ENCODE data around the gene ZPBP. TPM values are rescaled to one million over a fixed set of nuclear protein-coding genes. Genes with fewer than 3 reads are reported as not detected.

The ZPBP gene
- total and polyA plus RNA-seq, 5 donors from 2014 or later = 0.28 TPM; not detected in 4

DNA sequence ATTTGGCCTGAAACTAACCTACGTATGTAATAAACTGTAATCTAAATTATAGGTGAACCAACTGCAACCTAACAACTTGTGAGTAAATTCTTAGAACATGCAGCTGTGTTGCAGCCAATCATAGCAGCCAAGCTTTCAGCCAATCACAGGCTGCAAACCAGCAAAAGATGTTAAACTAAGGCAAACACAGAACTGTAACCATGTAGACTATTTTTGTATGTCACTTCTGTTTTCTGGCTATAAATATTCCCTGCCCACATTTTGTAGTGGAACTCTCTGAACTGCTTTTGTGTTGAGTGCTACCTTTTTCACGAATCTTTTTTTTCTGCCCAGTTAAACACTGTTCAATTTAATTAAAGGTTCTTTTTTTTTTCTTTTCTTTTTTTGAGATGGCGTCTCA lies 28.2 kb upstream of the ZPBP start:
- peaks cover 38% of the 10 kb centered on the region for H3K27me3 Mint-ChIP-seq
- no peaks in the 10 kb centered on the region for H3K36me3 Mint-ChIP-seq
- Histone ChIP-seq H3K4me1 (ENCODE audit: control insufficient read depth, insufficient read depth, low read length, poor library complexity, severe bottlenecking) (no peaks in the 10 kb centered on the region), H3K36me3 (ENCODE audit: control insufficient read depth, insufficient read depth, low read length) (no peaks in the 10 kb centered on the region), H3K27ac (ENCODE audit: insufficient read depth, low read length, poor library complexity, severe bottlenecking) (no peak overlapping the region), H3K9me3 (ENCODE audit: control insufficient read depth in 2 of 2, low read length in 2 of 2) (no peaks in the 10 kb centered on the region), H3K4me3 (ENCODE audit: low read depth, low read length) (no peak overlapping the region), H3K27me3 (ENCODE audit: control insufficient read depth, insufficient read depth, low read length) (peaks cover 11% of the 10 kb centered on the region)
- H3K4me1 Mint-ChIP-seq = no peaks in the 10 kb centered on the region
- H3K4me3 Mint-ChIP-seq = no peak overlapping the region
- no peaks in the 10 kb centered on the region for H3K9me3 Mint-ChIP-seq
- no peak for ATAC-seq (ENCODE audit: low read depth in 2 of 2)
- H3K27ac Mint-ChIP-seq = no peak overlapping the region
- DNase-seq = no peak

DNA sequence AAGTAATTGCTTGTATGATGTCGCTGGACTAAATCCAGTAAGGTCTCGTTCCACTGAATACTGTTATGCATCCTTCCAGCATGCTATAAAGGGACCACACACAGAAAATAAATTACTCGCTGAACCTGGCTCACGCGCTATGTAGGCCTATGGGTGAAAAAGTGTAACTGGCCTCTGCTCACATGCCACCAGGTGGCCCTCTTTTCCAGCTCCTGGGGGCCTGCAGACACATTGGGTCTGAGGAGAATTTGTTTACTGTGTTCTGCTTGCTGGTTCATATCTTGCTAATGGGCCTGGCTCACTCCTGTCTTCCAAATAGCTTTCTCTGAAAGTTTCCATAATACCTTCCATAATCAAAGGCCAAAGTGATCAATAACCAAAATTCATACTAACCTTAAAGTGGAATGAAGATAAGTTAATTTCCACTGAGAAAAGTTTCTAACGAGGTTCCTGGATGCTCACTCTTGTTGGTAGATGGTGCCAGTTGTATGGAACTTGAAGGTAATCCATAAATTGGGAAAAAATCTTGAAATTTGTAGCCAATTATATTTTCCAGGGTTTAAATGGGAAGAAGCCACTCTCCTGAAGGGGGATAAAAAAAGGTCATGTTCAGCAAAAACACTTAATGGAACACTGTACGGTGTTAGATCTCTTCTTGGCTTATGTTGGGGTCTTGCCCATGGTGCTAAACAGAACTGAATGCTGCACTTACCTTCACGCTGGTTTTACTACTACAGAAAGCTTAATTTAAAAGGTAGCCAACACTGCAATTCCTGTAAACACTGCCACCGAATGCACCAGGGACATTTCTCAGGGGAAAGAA lies 27.0 kb upstream of the ZPBP start:
- no peak for ATAC-seq (ENCODE audit: low read depth in 2 of 2)
- Mint-ChIP-seq H3K4me3 (no peak overlapping the region), H3K36me3 (no peaks in the 10 kb centered on the region)

DNA sequence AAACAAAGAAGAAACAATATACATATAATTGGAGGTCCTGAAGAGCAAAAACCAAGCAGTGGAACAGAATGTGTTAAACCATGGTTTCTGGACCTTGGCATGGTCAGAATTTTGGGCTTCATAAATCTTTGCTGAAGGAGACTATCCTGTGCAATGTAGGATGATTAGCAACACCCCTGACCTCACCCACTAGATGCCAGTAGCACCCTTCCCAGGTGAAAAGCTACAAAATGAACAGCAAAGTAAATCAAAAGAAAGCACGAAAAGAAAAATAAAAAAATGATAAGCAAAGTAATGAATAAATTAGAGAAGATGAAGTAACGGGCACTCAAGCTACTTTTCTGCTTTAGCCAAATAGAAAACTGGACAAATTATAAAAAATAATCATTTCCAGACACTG lies 19.2 kb upstream of the ZPBP start:
- Mint-ChIP-seq H3K4me1 (no peaks in the 10 kb centered on the region), H3K36me3 (no peaks in the 10 kb centered on the region), H3K27me3 (peaks cover 58% of the 10 kb centered on the region), H3K4me3 (no peak overlapping the region), H3K27ac (no peak overlapping the region), H3K9me3 (peaks cover 0 to 13% (median 6%) of the 10 kb centered on the region in 7 donors)
- H3K27me3 ChIP-seq (ENCODE audit: control insufficient read depth, insufficient read depth, low read length) = peaks cover 34% of the 10 kb centered on the region
- DNase-seq = no peak
- H3K9me3 ChIP-seq (ENCODE audit: control insufficient read depth in 2 of 2, low read length in 2 of 2) = peaks cover 10 to 15% of the 10 kb centered on the region in 2 experiments
- H3K36me3 ChIP-seq (ENCODE audit: control insufficient read depth, insufficient read depth, low read length) = no peaks in the 10 kb centered on the region
- no peak for ATAC-seq (ENCODE audit: low read depth in 2 of 2)
- no peak overlapping the region for H3K27ac ChIP-seq (ENCODE audit: insufficient read depth, low read length, poor library complexity, severe bottlenecking)
- H3K4me3 ChIP-seq (ENCODE audit: low read depth, low read length) = no peak overlapping the region
- no peaks in the 10 kb centered on the region for H3K4me1 ChIP-seq (ENCODE audit: control insufficient read depth, insufficient read depth, low read length, poor library complexity, severe bottlenecking)

More for the DNA sequence above, 27.0 kb upstream of the ZPBP start:
- Mint-ChIP-seq H3K9me3 (no peaks in the 10 kb centered on the region), H3K27me3 (peaks cover 43% of the 10 kb centered on the region), H3K27ac (no peak overlapping the region), H3K4me1 (no peaks in the 10 kb centered on the region)
- Histone ChIP-seq H3K4me1 (ENCODE audit: control insufficient read depth, insufficient read depth, low read length, poor library complexity, severe bottlenecking) (no peaks in the 10 kb centered on the region), H3K27me3 (ENCODE audit: control insufficient read depth, insufficient read depth, low read length) (peaks cover 12% of the 10 kb centered on the region), H3K4me3 (ENCODE audit: low read depth, low read length) (no peak overlapping the region), H3K9me3 (ENCODE audit: control insufficient read depth in 2 of 2, low read length in 2 of 2) (no peaks in the 10 kb centered on the region), H3K27ac (ENCODE audit: insufficient read depth, low read length, poor library complexity, severe bottlenecking) (no peak overlapping the region), H3K36me3 (ENCODE audit: control insufficient read depth, insufficient read depth, low read length) (no peaks in the 10 kb centered on the region)
- DNase-seq = peak in 2 of 3 donors; percentile 10 to 59

DNA sequence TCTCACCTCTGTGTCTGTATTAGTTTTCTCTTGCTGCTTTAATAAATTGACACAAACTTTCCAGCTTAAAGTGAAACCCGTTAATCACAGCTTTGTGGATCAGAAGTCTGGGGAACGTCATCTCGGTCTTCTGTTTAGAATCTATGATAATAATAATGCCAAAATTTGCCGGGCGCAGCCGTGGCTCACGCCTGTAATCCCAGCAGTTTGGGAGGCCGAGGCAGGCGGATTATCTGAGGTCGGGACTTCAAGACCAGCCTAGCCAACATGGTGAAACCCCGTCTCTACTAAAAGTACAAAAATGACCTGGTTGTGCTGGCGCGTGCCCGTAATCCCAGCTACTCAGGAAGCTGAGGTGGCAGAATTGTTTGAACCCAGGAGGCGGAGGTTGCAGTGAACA lies 8.8 kb upstream of the ZPBP start:
- Mint-ChIP-seq H3K27me3 (peaks cover 54% of the 10 kb centered on the region), H3K4me3 (no peak overlapping the region), H3K4me1 (no peaks in the 10 kb centered on the region), H3K9me3 (no peaks in the 10 kb centered on the region), H3K27ac (no peak overlapping the region), H3K36me3 (no peaks in the 10 kb centered on the region)
- Histone ChIP-seq H3K27me3 (ENCODE audit: control insufficient read depth, insufficient read depth, low read length) (peaks cover 39% of the 10 kb centered on the region), H3K36me3 (ENCODE audit: control insufficient read depth, insufficient read depth, low read length) (no peaks in the 10 kb centered on the region), H3K27ac (ENCODE audit: insufficient read depth, low read length, poor library complexity, severe bottlenecking) (no peak overlapping the region), H3K4me1 (ENCODE audit: control insufficient read depth, insufficient read depth, low read length, poor library complexity, severe bottlenecking) (no peaks in the 10 kb centered on the region), H3K9me3 (ENCODE audit: control insufficient read depth in 2 of 2, low read length in 2 of 2) (no peaks in the 10 kb centered on the region), H3K4me3 (ENCODE audit: low read depth, low read length) (no peak overlapping the region)
- DNase-seq (no peak), ATAC-seq (ENCODE audit: low read depth in 2 of 2) (no peak)

DNA sequence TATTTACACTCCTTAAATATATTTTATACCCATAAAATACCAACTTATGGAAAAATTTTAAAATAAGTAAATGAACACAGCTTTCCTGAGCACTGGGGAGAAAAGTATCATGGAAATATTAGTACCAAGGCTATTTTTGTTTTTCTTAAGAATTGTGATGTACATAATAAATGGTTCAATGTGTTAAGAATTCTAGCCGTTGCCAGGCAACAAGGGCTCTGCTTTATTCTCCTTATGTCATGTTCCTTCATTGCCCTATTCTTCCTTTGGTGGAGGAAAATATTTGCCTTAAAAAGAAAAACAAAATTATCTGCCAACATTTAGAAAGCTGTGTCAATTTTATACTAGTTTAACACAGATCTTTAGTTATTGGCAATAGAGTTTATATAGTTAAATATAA lies 2.6 kb upstream of the ZPBP start:
- no peak overlapping the region for H3K27ac ChIP-seq (ENCODE audit: insufficient read depth, low read length, poor library complexity, severe bottlenecking)
- H3K4me1 ChIP-seq (ENCODE audit: control insufficient read depth, insufficient read depth, low read length, poor library complexity, severe bottlenecking) = peaks cover 8% of the 10 kb centered on the region
- H3K9me3 ChIP-seq (ENCODE audit: control insufficient read depth in 2 of 2, low read length in 2 of 2) = no peaks in the 10 kb centered on the region
- ATAC-seq (ENCODE audit: low read depth in 2 of 2) = no peak
- DNase-seq = no peak
- Mint-ChIP-seq H3K4me3 (no peak overlapping the region), H3K27ac (no peak overlapping the region), H3K27me3 (peaks cover 38% of the 10 kb centered on the region), H3K4me1 (peaks cover 5 to 9% (median 7%) of the 10 kb centered on the region in 4 donors), H3K36me3 (no peaks in the 10 kb centered on the region), H3K9me3 (no peaks in the 10 kb centered on the region)
- peaks cover 17% of the 10 kb centered on the region for H3K27me3 ChIP-seq (ENCODE audit: control insufficient read depth, insufficient read depth, low read length)
- H3K4me3 ChIP-seq (ENCODE audit: low read depth, low read length) = no peak overlapping the region
- H3K36me3 ChIP-seq (ENCODE audit: control insufficient read depth, insufficient read depth, low read length) = no peaks in the 10 kb centered on the region

DNA sequence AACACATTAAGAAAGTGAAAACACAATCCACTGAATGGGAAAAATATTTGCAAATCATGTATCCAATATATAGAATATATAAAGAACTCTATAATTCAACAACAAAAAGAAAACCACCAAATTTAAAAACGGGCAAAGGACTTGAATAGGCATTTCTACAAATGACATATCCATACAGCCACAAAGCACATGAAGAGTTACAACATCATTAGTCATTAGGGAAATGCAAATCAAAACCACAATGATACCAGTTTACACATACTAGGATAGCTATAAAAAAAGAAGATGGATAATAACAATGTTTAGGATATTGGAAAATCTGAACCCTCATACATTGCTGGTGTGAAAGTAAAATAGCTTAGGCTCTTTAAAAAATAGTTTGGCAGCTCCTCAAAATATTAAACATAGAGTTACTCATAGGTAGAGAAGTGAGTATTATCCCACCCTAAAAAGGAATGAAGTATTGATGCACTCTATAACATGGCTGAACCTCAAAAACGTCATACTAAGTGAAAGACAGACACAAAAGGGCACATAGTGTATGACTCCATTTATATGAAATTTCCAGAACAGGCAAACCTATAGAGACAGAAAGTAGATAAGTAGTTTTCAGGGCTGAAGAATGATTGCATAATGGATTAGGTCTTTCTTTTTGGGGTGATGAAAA lies 4.5 kb downstream of the ZPBP start:
- DNase-seq = no peak
- Histone ChIP-seq H3K9me3 (ENCODE audit: control insufficient read depth in 2 of 2, low read length in 2 of 2) (no peaks in the 10 kb centered on the region), H3K36me3 (ENCODE audit: control insufficient read depth, insufficient read depth, low read length) (no peaks in the 10 kb centered on the region), H3K27me3 (ENCODE audit: control insufficient read depth, insufficient read depth, low read length) (peaks cover 26% of the 10 kb centered on the region), H3K4me3 (ENCODE audit: low read depth, low read length) (no peak overlapping the region), H3K4me1 (ENCODE audit: control insufficient read depth, insufficient read depth, low read length, poor library complexity, severe bottlenecking) (peaks cover 8% of the 10 kb centered on the region), H3K27ac (ENCODE audit: insufficient read depth, low read length, poor library complexity, severe bottlenecking) (no peak overlapping the region)
- Mint-ChIP-seq H3K4me3 (no peak overlapping the region), H3K9me3 (no peaks in the 10 kb centered on the region), H3K36me3 (no peaks in the 10 kb centered on the region), H3K4me1 (peaks cover 5 to 9% (median 7%) of the 10 kb centered on the region in 4 donors), H3K27me3 (peaks cover 25% of the 10 kb centered on the region), H3K27ac (no peak overlapping the region)
- ATAC-seq (ENCODE audit: low read depth in 2 of 2) = no peak

DNA sequence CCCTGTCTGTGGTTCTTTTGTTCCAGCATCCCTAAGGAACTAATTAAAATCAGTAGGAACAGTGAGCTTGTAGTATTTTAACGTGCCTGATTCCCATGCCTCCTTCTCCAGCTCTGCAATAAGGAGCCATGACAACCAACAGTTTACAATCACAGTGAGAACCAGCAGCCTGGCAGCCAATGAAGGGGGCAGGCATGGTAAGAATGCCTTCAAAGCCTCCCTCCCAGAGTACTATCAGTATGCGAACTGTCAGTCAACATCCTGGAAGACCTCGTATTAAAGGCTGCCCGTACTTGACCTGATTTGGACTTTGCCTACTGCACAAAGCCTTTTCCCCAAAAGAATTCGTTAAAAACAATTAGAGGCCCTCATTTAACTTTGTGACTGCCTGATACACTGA lies 7.7 kb downstream of the ZPBP start:
- Histone ChIP-seq H3K27ac (ENCODE audit: insufficient read depth, low read length, poor library complexity, severe bottlenecking) (no peak overlapping the region), H3K4me3 (ENCODE audit: low read depth, low read length) (no peak overlapping the region), H3K4me1 (ENCODE audit: control insufficient read depth, insufficient read depth, low read length, poor library complexity, severe bottlenecking) (no peaks in the 10 kb centered on the region), H3K9me3 (ENCODE audit: control insufficient read depth in 2 of 2, low read length in 2 of 2) (no peaks in the 10 kb centered on the region), H3K27me3 (ENCODE audit: control insufficient read depth, insufficient read depth, low read length) (peaks cover 33% of the 10 kb centered on the region), H3K36me3 (ENCODE audit: control insufficient read depth, insufficient read depth, low read length) (no peaks in the 10 kb centered on the region)
- Mint-ChIP-seq H3K4me3 (no peak overlapping the region), H3K9me3 (no peaks in the 10 kb centered on the region), H3K4me1 (no peaks in the 10 kb centered on the region), H3K27ac (no peak overlapping the region), H3K27me3 (peaks cover 26% of the 10 kb centered on the region), H3K36me3 (no peaks in the 10 kb centered on the region)
- no peak for ATAC-seq (ENCODE audit: low read depth in 2 of 2)
- DNase-seq = no peak

Data from CD4-positive, CD25-positive, alpha-beta regulatory T cell (primary cell).